ENCODE data around the gene C1orf87. TPM values are rescaled to one million over a fixed set of nuclear protein-coding genes. Genes with fewer than 3 reads are reported as not detected.

C1orf87 gene
- total RNA-seq, 4 donors from 2014 or later: not detected

- DNase-seq (ENCODE audit: low spot score): no peak
- TF ChIP-seq CTCF (IDR thresholded peaks at IDR 0.05): no peak
- ATAC-seq (ENCODE audit: low FRiP score): no peak
These were observed 14.1 kb upstream of the C1orf87 start for GRCh38 chr1:60087681-60088080.

- DNase-seq (ENCODE audit: low spot score) (no peak), ATAC-seq (ENCODE audit: low FRiP score) (no peak)
- no peak for TF ChIP-seq CTCF (IDR thresholded peaks at IDR 0.05)
These were observed 4.6 kb upstream of the C1orf87 start for GRCh38 chr1:60078182-60078581.

- ATAC-seq (ENCODE audit: low FRiP score) (no peak), DNase-seq (ENCODE audit: low spot score) (no peak)
- no peak for TF ChIP-seq CTCF (IDR thresholded peaks at IDR 0.05)
These were observed 2.3 kb downstream of the C1orf87 start for GRCh38 chr1:60071296-60071695.

- no peak for ATAC-seq (ENCODE audit: low FRiP score)
- no peak for DNase-seq (ENCODE audit: low spot score)
- TF ChIP-seq CTCF (IDR thresholded peaks at IDR 0.05): no peak
These were observed 3.9 kb downstream of the C1orf87 start for GRCh38 chr1:60069691-60070090.

- DNase-seq (ENCODE audit: low spot score): no peak
- ATAC-seq (ENCODE audit: low FRiP score): no peak
- no peak for TF ChIP-seq CTCF (IDR thresholded peaks at IDR 0.05)
These were observed 5.1 kb downstream of the C1orf87 start for GRCh38 chr1:60068393-60069045.

- DNase-seq (ENCODE audit: low spot score): no peak
These were observed 7.6 kb downstream of the C1orf87 start for GRCh38 chr1:60066001-60066400.

More at GRCh38 chr1:60066001-60066400, 7.6 kb downstream of the C1orf87 start:
- TF ChIP-seq CTCF (IDR thresholded peaks at IDR 0.05): no peak
- ATAC-seq (ENCODE audit: low FRiP score): no peak
